GM06990 (cell line): ENCODE results near the gene SNX30.

ENCODE experiments used
- DNase-seq: peaks from one replicate; pipeline ENCODE4 v3.0.0-alpha.2; 2011; ENCODE audit not compliant: insufficient read length; ENCODE audit errors: extremely low read depth
- H3K27me3 ChIP-seq: replicated peaks from 2 replicates; pipeline ENCODE4 v1.6.0; 2011; ENCODE audit warnings: low read length; ENCODE audit not compliant: control insufficient read depth, insufficient read depth
- H3K36me3 ChIP-seq: 2 replicates; pipeline ENCODE4 v1.5.1; 2011; ENCODE audit warnings: low read length; ENCODE audit not compliant: control insufficient read depth, insufficient read depth
- H3K4me3 ChIP-seq: replicated peaks from 2 replicates; pipeline ENCODE4 v1.5.1; 2011; ENCODE audit warnings: low read depth, mild to moderate bottlenecking, control low read depth, low read length
- TF ChIP-seq, protein P1 (sequence below): IDR thresholded peaks from 2 replicates; pipeline ENCODE4 v1.5.1; 2011; ENCODE audit warnings: low read length, control low read depth, mild to moderate bottlenecking, inconsistent platforms; ENCODE audit not compliant: insufficient read depth, poor library complexity, severe bottlenecking

The SNX30 gene

DNA sequence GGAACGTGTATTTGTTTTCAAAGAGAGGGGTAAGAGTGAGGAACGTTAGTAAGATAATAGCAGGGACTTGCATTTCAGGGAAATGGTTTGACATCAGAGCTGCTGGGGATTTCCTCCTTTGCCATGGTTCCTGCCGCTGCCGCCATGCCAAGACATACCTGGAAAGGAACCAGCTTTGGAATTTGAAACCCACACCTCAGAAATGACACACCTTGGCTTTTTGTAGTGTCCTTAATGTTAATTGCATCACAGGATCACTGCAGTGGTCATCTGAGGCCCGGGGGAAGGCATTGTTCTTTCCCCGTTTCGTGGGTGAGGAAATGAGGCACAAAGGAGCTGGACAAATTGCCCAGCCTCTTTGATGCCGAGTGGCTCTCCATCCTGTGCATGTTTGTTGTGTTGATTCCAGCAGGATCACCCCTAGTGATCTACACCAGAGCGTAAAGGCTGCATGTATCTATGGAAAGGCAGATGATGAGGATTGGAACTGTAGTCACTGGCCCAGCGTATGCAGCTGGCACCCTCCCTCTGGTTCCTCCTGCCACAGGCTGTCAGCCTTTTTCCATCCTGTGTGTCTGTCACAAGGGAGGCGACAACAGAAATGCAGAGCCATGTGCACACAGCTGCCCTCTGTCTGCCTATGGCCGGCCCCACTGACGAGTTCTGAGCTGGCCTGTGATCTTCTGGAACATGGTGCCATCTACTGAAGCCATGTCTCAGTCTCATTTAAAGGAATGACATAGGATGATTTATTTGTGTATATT is 102.4 kb downstream of the SNX30 start:
- Histone ChIP-seq H3K27me3 (no peaks in the 10 kb centered on the region), H3K4me3 (no peak overlapping the region), H3K36me3 (no peaks in the 10 kb centered on the region; the same call in 1 of the 2 replicates)
- no peak for DNase-seq
- TF ChIP-seq, protein P1, sequence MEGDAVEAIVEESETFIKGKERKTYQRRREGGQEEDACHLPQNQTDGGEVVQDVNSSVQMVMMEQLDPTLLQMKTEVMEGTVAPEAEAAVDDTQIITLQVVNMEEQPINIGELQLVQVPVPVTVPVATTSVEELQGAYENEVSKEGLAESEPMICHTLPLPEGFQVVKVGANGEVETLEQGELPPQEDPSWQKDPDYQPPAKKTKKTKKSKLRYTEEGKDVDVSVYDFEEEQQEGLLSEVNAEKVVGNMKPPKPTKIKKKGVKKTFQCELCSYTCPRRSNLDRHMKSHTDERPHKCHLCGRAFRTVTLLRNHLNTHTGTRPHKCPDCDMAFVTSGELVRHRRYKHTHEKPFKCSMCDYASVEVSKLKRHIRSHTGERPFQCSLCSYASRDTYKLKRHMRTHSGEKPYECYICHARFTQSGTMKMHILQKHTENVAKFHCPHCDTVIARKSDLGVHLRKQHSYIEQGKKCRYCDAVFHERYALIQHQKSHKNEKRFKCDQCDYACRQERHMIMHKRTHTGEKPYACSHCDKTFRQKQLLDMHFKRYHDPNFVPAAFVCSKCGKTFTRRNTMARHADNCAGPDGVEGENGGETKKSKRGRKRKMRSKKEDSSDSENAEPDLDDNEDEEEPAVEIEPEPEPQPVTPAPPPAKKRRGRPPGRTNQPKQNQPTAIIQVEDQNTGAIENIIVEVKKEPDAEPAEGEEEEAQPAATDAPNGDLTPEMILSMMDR = no peak

DNA sequence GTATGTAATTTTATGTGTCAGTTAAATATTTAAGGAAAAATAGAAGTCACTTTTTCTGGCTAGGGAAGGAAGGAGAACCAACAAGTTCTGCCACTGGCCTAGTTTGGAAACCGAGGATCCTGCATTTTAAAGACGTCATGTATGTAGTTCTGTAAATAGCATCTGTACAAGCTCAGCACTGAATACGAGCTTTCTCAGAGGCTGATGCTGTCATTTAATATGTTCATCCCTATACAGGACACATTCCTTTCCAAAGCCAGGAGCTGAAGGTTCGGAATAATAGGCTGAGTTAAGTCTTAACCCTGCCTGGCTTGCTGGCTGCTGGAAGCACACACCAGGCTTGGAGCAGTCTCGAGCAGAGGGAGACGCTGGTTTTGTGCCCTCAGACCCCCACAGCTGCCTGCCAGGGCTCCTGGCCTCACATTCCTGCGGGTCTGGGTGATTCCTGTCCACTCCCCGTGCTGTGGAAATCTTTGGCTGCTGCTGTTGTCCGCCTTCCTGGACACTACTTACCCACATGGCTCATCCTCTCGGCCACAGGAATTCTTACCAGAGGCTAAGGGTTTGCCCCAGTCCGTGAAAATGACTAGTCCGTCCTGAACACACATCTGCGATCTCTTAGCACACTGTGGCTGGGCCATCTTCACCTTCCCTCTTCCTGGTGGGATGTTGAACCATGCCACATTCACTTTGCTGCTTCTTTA is 103.5 kb downstream of the SNX30 start:
- Histone ChIP-seq H3K36me3 (no peaks in the 10 kb centered on the region; the same call in 1 of the 2 replicates), H3K4me3 (no peak overlapping the region), H3K27me3 (no peaks in the 10 kb centered on the region)
- TF ChIP-seq, protein P1 = no peak
- no peak for DNase-seq

DNA sequence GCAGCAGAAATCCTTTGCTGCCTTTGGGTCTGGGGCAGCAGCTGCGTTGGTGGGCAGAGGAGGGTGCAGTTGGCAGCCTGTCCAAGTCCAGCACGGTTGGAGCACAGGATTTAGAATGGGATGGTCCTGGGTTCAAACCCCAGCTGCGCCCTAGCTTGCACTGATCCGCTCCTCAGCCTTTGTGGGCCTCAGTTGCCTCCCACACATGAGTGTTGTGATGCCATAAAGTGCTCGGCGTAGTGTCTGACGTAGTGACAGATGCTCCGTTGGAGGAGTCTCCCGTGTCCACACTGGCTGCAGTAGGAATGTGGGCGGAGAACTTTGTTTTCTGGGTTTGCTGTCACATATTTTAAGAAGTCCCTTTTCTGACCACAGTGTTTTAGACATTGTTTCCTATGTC is 104.1 kb downstream of the SNX30 start:
- no peak for DNase-seq
- Histone ChIP-seq H3K36me3 (no peaks in the 10 kb centered on the region; the same call in 1 of the 2 replicates), H3K4me3 (no peak overlapping the region), H3K27me3 (no peaks in the 10 kb centered on the region)
- TF ChIP-seq, protein P1 = no peak

DNA sequence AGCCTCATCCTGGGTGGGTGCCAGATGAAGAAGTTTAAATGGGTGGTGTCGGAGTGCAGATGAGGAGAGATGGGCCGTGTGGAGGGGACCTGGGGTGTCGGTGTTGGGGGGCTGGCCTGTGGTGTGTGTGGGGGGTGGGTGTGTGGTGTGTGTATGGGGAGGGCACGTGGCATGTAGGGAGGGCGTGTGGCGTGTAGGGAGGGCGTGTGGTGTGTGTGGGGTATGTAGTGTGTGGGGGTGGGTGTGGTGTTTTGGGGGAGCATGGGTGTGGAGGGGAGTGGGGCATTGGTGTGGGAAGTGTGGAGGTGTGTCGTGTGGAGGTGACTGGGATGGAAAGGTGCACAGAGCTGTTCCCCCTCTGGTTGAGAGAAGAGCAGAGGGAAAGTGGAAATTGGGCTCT is 105.6 kb downstream of the SNX30 start:
- no peak for DNase-seq
- H3K36me3 ChIP-seq = no peaks in the 10 kb centered on the region; the same call in 1 of the 2 replicates
- TF ChIP-seq, protein P1 = no peak
- no peak overlapping the region for H3K4me3 ChIP-seq
- H3K27me3 ChIP-seq = no peaks in the 10 kb centered on the region

DNA sequence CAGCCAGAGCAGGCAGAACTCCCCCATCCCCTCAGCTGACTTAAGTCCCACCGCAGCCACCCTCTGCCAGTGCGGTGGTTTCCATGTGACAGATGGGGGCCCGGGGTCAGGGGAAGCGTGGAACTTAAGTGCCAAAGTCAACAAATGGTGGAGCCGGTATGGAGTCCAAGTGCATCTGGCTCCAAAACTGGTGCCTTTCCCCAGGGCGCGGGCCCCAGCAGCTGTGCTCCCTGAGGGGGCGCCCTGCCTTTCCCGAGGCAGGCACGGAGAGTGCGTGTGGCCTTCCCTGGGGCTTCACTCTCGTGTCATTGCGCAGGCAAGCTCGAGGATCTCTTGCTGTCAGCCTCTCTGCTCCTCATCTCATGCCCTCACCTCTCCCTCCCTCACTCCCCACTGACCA is 106.3 kb downstream of the SNX30 start:
- TF ChIP-seq, protein P1 = no peak
- DNase-seq = no peak
- H3K4me3 ChIP-seq = no peak overlapping the region
- no peaks in the 10 kb centered on the region for H3K27me3 ChIP-seq
- no peaks in the 10 kb centered on the region; the same call in 1 of the 2 replicates for H3K36me3 ChIP-seq
